HG02943 (cell line): ENCODE measurements around the gene RAB3IP.

Experiments
- ATAC-seq: cut with Tn5 transposase; IDR thresholded peaks from one replicate; pipeline ENCODE4 v1.9.1; 2021; ENCODE audit warnings: mild to moderate bottlenecking, low read depth, moderate library complexity; ENCODE audit not compliant: unreplicated experiment

The RAB3IP gene

GRCh38 chr12:69738351-69739286, at the start of gene RAB3IP:
RAB3IP (plus strand) TSS chr12:69738860; CDS start chr12:69755409, 16,549 bp downstream.
- peak; percentile 82 for ATAC-seq

- ATAC-seq: no peak
Observed at GRCh38 chr12:69689638-69690037, 49.0 kb upstream of the RAB3IP start.

GRCh38 chr12:69694123-69694522, 44.5 kb upstream of the RAB3IP start:
- no peak for ATAC-seq

GRCh38 chr12:69698054-69698453, 40.6 kb upstream of the RAB3IP start:
- ATAC-seq: no peak

- no peak for ATAC-seq
Observed at GRCh38 chr12:69698769-69699540, 39.7 kb upstream of the RAB3IP start, which contains the start of gene BEST3. BEST3 (minus strand) TSS chr12:69699303; CDS start chr12:69697798, 1,505 bp downstream.

- no peak for ATAC-seq
Observed at GRCh38 chr12:69701826-69702225, 36.8 kb upstream of the RAB3IP start.

GRCh38 chr12:69703146-69703642, 35.5 kb upstream of the RAB3IP start:
- ATAC-seq: no peak

GRCh38 chr12:69704357-69704756, 34.3 kb upstream of the RAB3IP start:
- ATAC-seq: no peak

- ATAC-seq: no peak
Observed at GRCh38 chr12:69708649-69709048, 30.0 kb upstream of the RAB3IP start.

- ATAC-seq: no peak
Observed at GRCh38 chr12:69712826-69713225, 25.8 kb upstream of the RAB3IP start.

- no peak for ATAC-seq
Observed at GRCh38 chr12:69714542-69714941, 24.1 kb upstream of the RAB3IP start.

GRCh38 chr12:69719336-69720316, 19.0 kb upstream of the RAB3IP start:
- no peak for ATAC-seq

- ATAC-seq: no peak
Observed at GRCh38 chr12:69720750-69721149, 17.9 kb upstream of the RAB3IP start.

GRCh38 chr12:69726922-69727321, 11.7 kb upstream of the RAB3IP start:
- ATAC-seq: no peak

- no peak for ATAC-seq
Observed at GRCh38 chr12:69732088-69732487, 6.6 kb upstream of the RAB3IP start.

GRCh38 chr12:69733638-69734037, 5.0 kb upstream of the RAB3IP start:
- ATAC-seq: no peak

- peak; percentile 46 for ATAC-seq
Observed at GRCh38 chr12:69739287-69740191, 879 bp downstream of the RAB3IP start.

GRCh38 chr12:69744109-69744508, 5.4 kb downstream of the RAB3IP start:
- no peak for ATAC-seq

- no peak for ATAC-seq
Observed at GRCh38 chr12:69751476-69751875, 12.8 kb downstream of the RAB3IP start.
